H1 (cell line): Measurements from ENCODE around the gene CEP57. TPM values are rescaled to one million over a fixed set of nuclear protein-coding genes. Genes with fewer than 3 reads are reported as not detected.

Experiments used
- CTCF ChIA-PET: fragments of 300-600 bp; sonication (Branson Sonifier 250); formaldehyde crosslinking; loops from one replicate; lab custom pipeline; 2021; ENCODE audit not compliant: partially characterized antibody; lab: Charles Lee
- POLR2A ChIA-PET: fragments of 300-600 bp; sonication (Branson Sonifier 250); formaldehyde crosslinking; loops from one replicate; lab custom pipeline; 2021; ENCODE audit warnings: inconsistent platforms; ENCODE audit not compliant: partially characterized antibody; lab: Charles Lee
- DNase-seq, 2 experiments: peaks; one replicate each; pipeline versions ENCODE4 v3.0.0 to v3.0.0-alpha.2; 2010 to 2022; ENCODE audit warnings: low spot score in 2 of 2, low read depth in 1 of 2, mixed read lengths in 1 of 2
- FAIRE-seq: peaks from 2 replicates; lab custom pipeline; 2011; peaks lifted over from hg19 to GRCh38; lab: Jason Lieb, UNC
- H2AFZ ChIP-seq: 2 replicates; pipeline ENCODE4 v1.8.1; 2012; ENCODE audit warnings: low read length, inconsistent platforms
- H2AK5ac ChIP-seq: 2 replicates; pipeline ENCODE4 v1.6.1; 2013; ENCODE audit warnings: low read depth, low read length
- H2BK120ac ChIP-seq: replicated peaks from 2 replicates; pipeline ENCODE3; 2013; ENCODE audit warnings: low read depth, low read length, inconsistent platforms
- H2BK12ac ChIP-seq: 2 replicates; pipeline ENCODE4 v1.6.1; 2013; ENCODE audit warnings: low read depth, low read length
- H2BK15ac ChIP-seq: 2 replicates; pipeline ENCODE4 v1.6.1; 2013; ENCODE audit warnings: low read length
- H2BK20ac ChIP-seq: 2 replicates; pipeline ENCODE4 v1.6.1; 2013; ENCODE audit warnings: low read length
- H2BK5ac ChIP-seq: 2 replicates; pipeline ENCODE4 v1.6.1; 2013; ENCODE audit warnings: low read depth, low read length
- H3K14ac ChIP-seq: 2 replicates; pipeline ENCODE4 v1.6.1; 2013; ENCODE audit warnings: inconsistent platforms; ENCODE audit not compliant: insufficient read length
- H3K18ac ChIP-seq: 2 replicates; pipeline ENCODE4 v1.6.1; 2013; ENCODE audit warnings: low read length; ENCODE audit errors: extremely low read depth
- H3K23ac ChIP-seq: 2 replicates; pipeline ENCODE4 v1.6.1; 2013; ENCODE audit warnings: inconsistent platforms; ENCODE audit not compliant: insufficient read length
- H3K23me2 ChIP-seq: 2 replicates; pipeline ENCODE4 v1.6.1; 2013; ENCODE audit warnings: low read depth, low read length
- H3K27ac ChIP-seq: 2 replicates; pipeline ENCODE4 v1.6.1; 2011; ENCODE audit warnings: low read depth, low read length, inconsistent platforms
- H3K27me3 ChIP-seq, 4 experiments: replicated peaks in 1 of 4; 1 replicate in 1 of 4; 2 replicates in 3 of 4; pipeline versions ENCODE4 v1.6.1 to v1.8.1; 2011 to 2013; ENCODE audit warnings: low read length in 3 of 4, mild to moderate bottlenecking in 3 of 4, inconsistent platforms in 2 of 4, mixed read lengths in 2 of 4, moderate library complexity in 1 of 4; ENCODE audit not compliant: control insufficient read depth in 3 of 4, insufficient read depth in 3 of 4; ENCODE audit errors: extremely low read depth in 1 of 4
- H3K36me3 ChIP-seq, 4 experiments: 2 replicates each; pipeline versions ENCODE4 v1.6.1 to v1.8.1; 2011 to 2013; ENCODE audit warnings: mild to moderate bottlenecking in 4 of 4, low read length in 3 of 4, moderate library complexity in 2 of 4, control low read depth in 1 of 4, inconsistent platforms in 1 of 4; ENCODE audit not compliant: insufficient read depth in 4 of 4, control insufficient read depth in 2 of 4
- H3K4ac ChIP-seq: replicated peaks from 2 replicates; pipeline ENCODE3; 2013; ENCODE audit warnings: low read length, low read depth, mixed read lengths, inconsistent platforms; ENCODE audit not compliant: insufficient read length
- H3K4me1 ChIP-seq, 4 experiments: replicated peaks in 1 of 4; 1 replicate in 1 of 4; 2 replicates in 3 of 4; pipeline versions ENCODE4 v1.6.1 to v1.8.1; 2011 to 2013; ENCODE audit warnings: low read length in 3 of 4, inconsistent platforms in 2 of 4, mixed read lengths in 1 of 4; ENCODE audit not compliant: insufficient read depth in 4 of 4, control insufficient read depth in 3 of 4
- H3K4me2 ChIP-seq, 2 experiments: 2 replicates each; pipeline versions ENCODE4 v1.6.1 to v1.8.1; 2011 to 2013; ENCODE audit warnings: low read depth in 2 of 2, low read length in 2 of 2, control low read depth in 1 of 2, inconsistent platforms in 1 of 2, mild to moderate bottlenecking in 1 of 2; ENCODE audit not compliant: insufficient read depth in 1 of 2
- H3K4me3 ChIP-seq, 4 experiments: fragments of 200-600, 300-600 bp in 1 of 4; sonication (generic), shearing (Covaris generic), sonication (Bioruptor Twin) in 1 of 4; 2 replicates each; pipeline versions ENCODE4 v1.5.1 to v1.8.1; 2011 to 2016; ENCODE audit warnings: low read length in 4 of 4, low read depth in 3 of 4, control low read depth in 2 of 4, inconsistent platforms in 2 of 4, mild to moderate bottlenecking in 2 of 4, mixed read lengths in 1 of 4, moderate library complexity in 1 of 4; ENCODE audit not compliant: insufficient read depth in 2 of 4; ENCODE audit errors: extremely low read depth in 1 of 4
- H3K56ac ChIP-seq: replicated peaks from 2 replicates; pipeline ENCODE3; 2013; ENCODE audit warnings: low read depth, mild to moderate bottlenecking, mixed read lengths, low read length, inconsistent platforms; ENCODE audit not compliant: insufficient read length
- H3K79me1 ChIP-seq: 2 replicates; pipeline ENCODE4 v1.6.1; 2013; ENCODE audit warnings: low read depth, low read length, control low read depth
- H3K79me2 ChIP-seq, 2 experiments: 2 replicates each; pipeline versions ENCODE4 v1.6.1 to v1.8.1; 2012 to 2013; ENCODE audit warnings: low read length in 2 of 2, mild to moderate bottlenecking in 2 of 2, inconsistent platforms in 1 of 2; ENCODE audit not compliant: insufficient read depth in 2 of 2, control insufficient read depth in 1 of 2
- H3K9ac ChIP-seq, 4 experiments: replicated peaks in 1 of 4; 1 replicate in 1 of 4; 2 replicates in 3 of 4; pipeline versions ENCODE4 v1.6.1 to v1.8.1; 2011 to 2013; ENCODE audit warnings: low read depth in 3 of 4, low read length in 3 of 4, control low read depth in 2 of 4, mild to moderate bottlenecking in 2 of 4, moderate library complexity in 2 of 4, inconsistent platforms in 1 of 4; ENCODE audit errors: extremely low read depth in 1 of 4
- H3K9me3 ChIP-seq, 2 experiments: 2 replicates each; pipeline versions ENCODE4 v1.6.1 to v1.8.1; 2012 to 2013; ENCODE audit warnings: mild to moderate bottlenecking in 2 of 2, moderate library complexity in 2 of 2, control low read depth in 1 of 2, inconsistent platforms in 1 of 2, low read depth in 1 of 2, low read length in 1 of 2, mixed read lengths in 1 of 2; ENCODE audit not compliant: insufficient read depth in 2 of 2
- H4K20me1 ChIP-seq, 2 experiments: replicated peaks in 1 of 2; 2 replicates each; pipeline versions ENCODE3 to v1.8.1; 2011 to 2013; ENCODE audit warnings: inconsistent platforms in 2 of 2, low read length in 2 of 2, mild to moderate bottlenecking in 1 of 2; ENCODE audit not compliant: insufficient read depth in 2 of 2, control insufficient read depth in 1 of 2
- H4K5ac ChIP-seq: 2 replicates; pipeline ENCODE4 v1.6.1; 2013; ENCODE audit warnings: low read length, low read depth, mixed read lengths, inconsistent platforms; ENCODE audit not compliant: insufficient read length
- H4K8ac ChIP-seq: 2 replicates; pipeline ENCODE4 v1.8.0; 2013; ENCODE audit warnings: mild to moderate bottlenecking, moderate library complexity, low read length, inconsistent platforms; ENCODE audit not compliant: insufficient read depth; ENCODE audit errors: extremely low read depth
- H4K91ac ChIP-seq: replicated peaks from 2 replicates; pipeline ENCODE3; 2013; ENCODE audit warnings: low read length, mixed read lengths, inconsistent platforms; ENCODE audit not compliant: insufficient read length
- JUND ChIP-seq: IDR thresholded peaks from 2 replicates; pipeline ENCODE4 v1.6.1; 2011; ENCODE audit warnings: mild to moderate bottlenecking, improper control_type of control experiment, low read length
- KDM4A ChIP-seq: IDR thresholded peaks from one replicate; pipeline ENCODE4 v1.7.1; 2012; ENCODE audit warnings: low read depth, mild to moderate bottlenecking, moderate library complexity, low read length, inconsistent platforms; ENCODE audit not compliant: severe bottlenecking
- MAX ChIP-seq: IDR thresholded peaks from 2 replicates; pipeline ENCODE4 v1.6.1; 2012; ENCODE audit warnings: inconsistent platforms
- POLR2A ChIP-seq, 2 experiments: IDR thresholded peaks; 1 replicate in 1 of 2; 2 replicates in 1 of 2; pipeline ENCODE4 v1.6.1; 2011; ENCODE audit warnings: low read depth in 2 of 2, low read length in 2 of 2, mild to moderate bottlenecking in 2 of 2; ENCODE audit errors: control extremely low read depth in 1 of 2
- RXRA ChIP-seq: IDR thresholded peaks from 2 replicates; pipeline ENCODE4 v1.6.1; 2011; ENCODE audit warnings: low read depth, mild to moderate bottlenecking, low read length, moderate library complexity; ENCODE audit not compliant: insufficient read depth
- TCF12 ChIP-seq: IDR thresholded peaks from 2 replicates; pipeline ENCODE4 v1.6.1; 2011; ENCODE audit warnings: low read depth, mild to moderate bottlenecking, low read length
- YY1 ChIP-seq: IDR thresholded peaks from 2 replicates; pipeline ENCODE4 v1.6.1; 2011; ENCODE audit warnings: low read depth, mild to moderate bottlenecking, low read length
- WGBS, 2 experiments: shearing (Covaris generic) in 1 of 2; methylation state at CpG; one replicate each; pipeline versions ENCODE4 v1.1.6 to v1.1.7; 2013 to 2015; ENCODE audit warnings: low lambda C conversion rate in 2 of 2, mixed read lengths in 2 of 2, inconsistent platforms in 1 of 2, low coverage in 1 of 2, missing lambda C conversion rate in 1 of 2; ENCODE audit not compliant: insufficient replicate concordance in 2 of 2, insufficient coverage in 1 of 2, insufficient read length in 1 of 2; ENCODE audit errors: extremely low coverage in 1 of 2, missing lambda C conversion rate in 1 of 2; 5-methylcytosine and 5-hydroxymethylcytosine counted together
- polyA plus RNA-seq, 7 experiments: library from polyadenylated mRNA; depleted of rRNA in 3 of 7; stranded (reverse) in 5 of 7; unstranded in 2 of 7; fragments of >200 nt in 5 of 7; fragments of 200-250 nt in 2 of 7; gene quantifications; 1 replicate in 5 of 7; 2 replicates in 1 of 7; 4 replicates in 1 of 7; pipeline versions ENCODE4 v1.2.1 to v1.2.3, GENCODE V29; 2011 to 2013; ENCODE audit warnings: missing spikeins in 2 of 7, mixed read lengths in 2 of 7
- total RNA-seq: library from RNA; stranded (reverse); fragmentation: NEBNext Ultra II Directional; extraction: Animal tissue kit (Norgen Biotek cat#: 25700); gene quantifications from 2 replicates; pipeline ENCODE4 v1.2.1, GENCODE V29; 2021
- TF ChIP-seq, protein P1 (sequence below): IDR thresholded peaks from 2 replicates; pipeline ENCODE4 v1.6.1; 2012; ENCODE audit warnings: low read length, inconsistent platforms

Gene CEP57
- total and polyA plus RNA-seq, 2 of the 8 experiments (the other 6 are each of a cell fraction or from before 2014, with no cell fraction given) = 26.3 to 72.7 TPM

GRCh38 chr11:95750101-95750500 is 40.2 kb upstream of the CEP57 start:
- no peak overlapping the region for H2BK5ac ChIP-seq
- no peaks in the 10 kb centered on the region for H4K20me1 ChIP-seq
- H2BK12ac ChIP-seq = no peak overlapping the region
- no peaks in the 10 kb centered on the region for H3K23me2 ChIP-seq
- H4K91ac ChIP-seq = no peak overlapping the region
- no peak overlapping the region for H2BK20ac ChIP-seq
- no peak overlapping the region for H2BK120ac ChIP-seq
- H3K4ac ChIP-seq = no peak overlapping the region
- 90% methylated on average over 1 of the region's 1 CpG; no CpG with 5 or more reads in 1 of the 2 experiments for WGBS, 2 experiments
- no peak for FAIRE-seq
- TF ChIP-seq MAX (no peak), RXRA (no peak), JUND (no peak), YY1 (no peak), TCF12 (no peak), POLR2A (IDR thresholded peaks at IDR 0.05; ENCODE audit: control extremely low read depth in 1 of 2, low read depth in 2 of 2, low read length in 2 of 2) (no peak), KDM4A (no peak)
- TF ChIP-seq, protein P1, sequence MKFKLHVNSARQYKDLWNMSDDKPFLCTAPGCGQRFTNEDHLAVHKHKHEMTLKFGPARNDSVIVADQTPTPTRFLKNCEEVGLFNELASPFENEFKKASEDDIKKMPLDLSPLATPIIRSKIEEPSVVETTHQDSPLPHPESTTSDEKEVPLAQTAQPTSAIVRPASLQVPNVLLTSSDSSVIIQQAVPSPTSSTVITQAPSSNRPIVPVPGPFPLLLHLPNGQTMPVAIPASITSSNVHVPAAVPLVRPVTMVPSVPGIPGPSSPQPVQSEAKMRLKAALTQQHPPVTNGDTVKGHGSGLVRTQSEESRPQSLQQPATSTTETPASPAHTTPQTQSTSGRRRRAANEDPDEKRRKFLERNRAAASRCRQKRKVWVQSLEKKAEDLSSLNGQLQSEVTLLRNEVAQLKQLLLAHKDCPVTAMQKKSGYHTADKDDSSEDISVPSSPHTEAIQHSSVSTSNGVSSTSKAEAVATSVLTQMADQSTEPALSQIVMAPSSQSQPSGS = no peak
- no peak overlapping the region for H3K23ac ChIP-seq
- no peaks in the 10 kb centered on the region for H3K79me2 ChIP-seq
- no peaks in the 10 kb centered on the region for H3K4me1 ChIP-seq
- ChIA-PET CTCF (interaction anchor here (0.8 to 3.6 kb wide), 7 partner anchors 10 to 598 kb away, joined by 3 to 26 read pairs (median 8); no protein-coding TSS in a partner anchor), POLR2A (no interaction called here)
- H2AK5ac ChIP-seq = no peak overlapping the region
- no peak overlapping the region for H3K9ac ChIP-seq
- no peak overlapping the region for H2BK15ac ChIP-seq
- no peak overlapping the region for H3K27ac ChIP-seq
- H3K27me3 ChIP-seq = no peaks in the 10 kb centered on the region
- H3K79me1 ChIP-seq = no peaks in the 10 kb centered on the region
- no peaks in the 10 kb centered on the region for H3K9me3 ChIP-seq
- no peak overlapping the region for H3K4me2 ChIP-seq
- H3K56ac ChIP-seq = no peak overlapping the region
- no peak overlapping the region for H3K4me3 ChIP-seq
- no peaks in the 10 kb centered on the region for H3K36me3 ChIP-seq
- H3K14ac ChIP-seq = no peak overlapping the region
- no peak overlapping the region for H3K18ac ChIP-seq
- no peak overlapping the region for H4K8ac ChIP-seq
- no peak for DNase-seq
- H2AFZ ChIP-seq = no peak overlapping the region
- no peak overlapping the region for H4K5ac ChIP-seq
